ENCODE data around the gene UGT2B17. TPM values are rescaled to one million over a fixed set of nuclear protein-coding genes. Genes with fewer than 3 reads are reported as not detected.
"Not testable (repeated sequence)": the region's sequence is repeated elsewhere in the genome, so short reads cannot be mapped to it uniquely, and the experiment has no call there.

UGT2B17 gene
- total and polyA plus RNA-seq, 2 of the 4 experiments (the other 2 are of a cell fraction), result not detected

GRCh38 chr4:68535974-68536373 is 40.1 kb downstream of the UGT2B17 start:
- H4K91ac ChIP-seq (ENCODE audit: insufficient read depth, low read depth, low read length), result no peak overlapping the region
- WGBS, 2 experiments (ENCODE audit: extremely low coverage in 2 of 2, insufficient read length in 1 of 2), result no CpG with 5 or more reads among the region's 6 CpGs
- dilution Hi-C loops (cut with HindIII; ENCODE audit: low sequenced_read_pairs, unreplicated experiment), result no loop called here
- H3K27ac ChIP-seq (ENCODE audit: insufficient read depth, low read length), result no peak overlapping the region
- no peak overlapping the region for H3K9ac ChIP-seq (ENCODE audit: low read depth, low read length)
- no peak overlapping the region for H2BK15ac ChIP-seq (ENCODE audit: low read depth, low read length)
- no peak overlapping the region for H2AFZ ChIP-seq (replicated peaks; ENCODE audit: low read length, poor library complexity)
- no TSS peak for BruUV-seq (replicated peaks)
- TF ChIP-seq CHD1 (IDR thresholded peaks at IDR 0.05; ENCODE audit: low read depth, low read length) (no peak), ELK1 (IDR thresholded peaks at IDR 0.05; ENCODE audit: borderline replicate concordance, low read depth, low read length) (no peak), CEBPB (IDR thresholded peaks at IDR 0.05; ENCODE audit: low read depth, low read length) (no peak), POLR2A (IDR thresholded peaks at IDR 0.05; ENCODE audit: low read depth, low read length) (no peak), RAD21 (IDR thresholded peaks at IDR 0.05; ENCODE audit: low read length) (no peak)
- no peak overlapping the region for H3K18ac ChIP-seq (ENCODE audit: low read depth, low read length)
- no peak overlapping the region for H2AK9ac ChIP-seq (replicated peaks; ENCODE audit: low read depth, low read length, poor library complexity)
- H3K14ac ChIP-seq (replicated peaks; ENCODE audit: low read depth, low read length), result no peak overlapping the region
- H3K9me3 ChIP-seq (ENCODE audit: control insufficient read depth, insufficient read depth, low read length), result no peaks in the 10 kb centered on the region
- H2AK5ac ChIP-seq (ENCODE audit: low read depth, low read length), result no peak overlapping the region
- DNase-seq, result no peak
- H3K4ac ChIP-seq (ENCODE audit: low read depth, low read length), result no peak overlapping the region
- H3K27me3 ChIP-seq (ENCODE audit: control insufficient read depth, insufficient read depth, low read length), result no peaks in the 10 kb centered on the region
- H3K4me3 ChIP-seq (ENCODE audit: insufficient read depth, low read depth, low read length), result no peak overlapping the region
- no peaks in the 10 kb centered on the region for H3K9me1 ChIP-seq (ENCODE audit: insufficient read depth, low read length)
- no peaks in the 10 kb centered on the region for H4K20me1 ChIP-seq (ENCODE audit: insufficient read depth, low read length)
- no peaks in the 10 kb centered on the region for H3K79me1 ChIP-seq (ENCODE audit: low read depth in 1 of 2, low read length in 2 of 2)
- no peak overlapping the region for H2BK120ac ChIP-seq (ENCODE audit: low read depth, low read length)
- no peak for ATAC-seq (ENCODE audit: low read depth)
- H4K5ac ChIP-seq (ENCODE audit: low read depth, low read length), result no peak overlapping the region
- no peak overlapping the region for H4K8ac ChIP-seq (ENCODE audit: low read depth in 2 of 2, low read length in 2 of 2)
- H2BK5ac ChIP-seq (ENCODE audit: low read depth, low read length, poor library complexity, severe bottlenecking), result no peak overlapping the region
- POLR2A ChIA-PET (ENCODE audit: unreplicated experiment), result no interaction called here
- no peak overlapping the region for H3K4me2 ChIP-seq (ENCODE audit: low read depth, low read length)
- CTCF ChIA-PET, result no interaction called here
- no peak overlapping the region for H2BK20ac ChIP-seq (ENCODE audit: low read depth, low read length)
- H3K4me1 ChIP-seq (ENCODE audit: control insufficient read depth, insufficient read depth, low read length), result no peaks in the 10 kb centered on the region
- in situ Hi-C loops (cut with MboI; ENCODE audit: low sequenced_read_pairs), result no loop called here
- no peak overlapping the region for H3K23ac ChIP-seq (ENCODE audit: low read depth, low read length)
- no peak overlapping the region for H3K56ac ChIP-seq (ENCODE audit: extremely low read depth, insufficient read depth, low read length)
- H3K36me3 ChIP-seq (ENCODE audit: control insufficient read depth, insufficient read depth, low read length), result no peaks in the 10 kb centered on the region
- intact Hi-C loops (cut with micrococcal nuclease), result no loop called here

GRCh38 chr4:68522232-68522631 is 53.9 kb downstream of the UGT2B17 start:
- H3K79me1 ChIP-seq (ENCODE audit: low read depth in 1 of 2, low read length in 2 of 2); H2AK5ac ChIP-seq (ENCODE audit: low read depth, low read length); H2AK9ac ChIP-seq (replicated peaks; ENCODE audit: low read depth, low read length, poor library complexity); H4K8ac ChIP-seq (ENCODE audit: low read depth in 2 of 2, low read length in 2 of 2); H2AFZ ChIP-seq (replicated peaks; ENCODE audit: low read length, poor library complexity); intact Hi-C loops (cut with micrococcal nuclease); dilution Hi-C loops (cut with HindIII; ENCODE audit: low sequenced_read_pairs, unreplicated experiment); ATAC-seq (ENCODE audit: low read depth); H3K27me3 ChIP-seq (ENCODE audit: control insufficient read depth, insufficient read depth, low read length); H4K91ac ChIP-seq (ENCODE audit: insufficient read depth, low read depth, low read length); H3K18ac ChIP-seq (ENCODE audit: low read depth, low read length); DNase-seq; H3K56ac ChIP-seq (ENCODE audit: extremely low read depth, insufficient read depth, low read length); BruUV-seq (replicated peaks); H3K23ac ChIP-seq (ENCODE audit: low read depth, low read length); H3K9ac ChIP-seq (ENCODE audit: low read depth, low read length); H4K20me1 ChIP-seq (ENCODE audit: insufficient read depth, low read length); CTCF ChIA-PET; H2BK20ac ChIP-seq (ENCODE audit: low read depth, low read length); H3K4me3 ChIP-seq (ENCODE audit: insufficient read depth, low read depth, low read length); H4K5ac ChIP-seq (ENCODE audit: low read depth, low read length); H3K4me1 ChIP-seq (ENCODE audit: control insufficient read depth, insufficient read depth, low read length); H2BK15ac ChIP-seq (ENCODE audit: low read depth, low read length); H3K36me3 ChIP-seq (ENCODE audit: control insufficient read depth, insufficient read depth, low read length); H3K14ac ChIP-seq (replicated peaks; ENCODE audit: low read depth, low read length); H3K4ac ChIP-seq (ENCODE audit: low read depth, low read length); H3K4me2 ChIP-seq (ENCODE audit: low read depth, low read length); H3K9me1 ChIP-seq (ENCODE audit: insufficient read depth, low read length); POLR2A ChIA-PET (ENCODE audit: unreplicated experiment); H2BK5ac ChIP-seq (ENCODE audit: low read depth, low read length, poor library complexity, severe bottlenecking); H3K27ac ChIP-seq (ENCODE audit: insufficient read depth, low read length); H3K9me3 ChIP-seq (ENCODE audit: control insufficient read depth, insufficient read depth, low read length); H2BK120ac ChIP-seq (ENCODE audit: low read depth, low read length): not testable (repeated sequence)
- in situ Hi-C loops (cut with MboI; ENCODE audit: low sequenced_read_pairs), result loop anchor here (25.0 kb wide), 1 partner anchor 115 kb away; no protein-coding TSS in a partner anchor
- no CpG with 5 or more reads among the region's 1 CpG for WGBS, 2 experiments (ENCODE audit: extremely low coverage in 2 of 2, insufficient read length in 1 of 2)
